SHP77 (cell line): ENCODE measurements around the gene FAM163B.
"Not testable (repeated sequence)": the region's sequence is repeated elsewhere in the genome, so short reads cannot be mapped to it uniquely, and the experiment has no call there.

Experiments
- DNase-seq, 2 experiments: peaks; one replicate each; lab custom pipeline; 2025; lab: John Stamatoyannopoulos, UW

Gene FAM163B

DNA sequence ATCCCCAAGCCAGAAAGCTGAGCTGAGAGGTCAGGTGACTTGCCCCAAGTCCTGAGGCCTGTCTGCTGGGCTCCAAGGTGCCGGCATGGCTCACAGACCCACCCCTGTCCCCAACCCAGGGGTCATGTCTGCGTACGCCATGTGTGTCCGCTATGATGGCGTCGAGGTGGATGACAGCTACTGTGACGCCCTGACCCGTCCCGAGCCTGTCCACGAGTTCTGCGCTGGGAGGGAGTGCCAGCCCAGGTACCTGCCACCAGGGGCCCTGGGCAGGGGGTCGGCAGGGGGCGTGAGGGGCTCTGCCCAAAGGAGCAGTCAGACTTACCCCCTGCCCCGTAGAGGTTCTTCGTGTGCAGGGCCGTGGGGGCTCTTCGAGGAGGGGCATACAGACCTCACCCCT lies 42.4 kb downstream of the FAM163B start:
- DNase-seq: no peak

GRCh38 chr9:133566382-133566781 lies 42.8 kb downstream of the FAM163B start:
- DNase-seq: no peak

DNA sequence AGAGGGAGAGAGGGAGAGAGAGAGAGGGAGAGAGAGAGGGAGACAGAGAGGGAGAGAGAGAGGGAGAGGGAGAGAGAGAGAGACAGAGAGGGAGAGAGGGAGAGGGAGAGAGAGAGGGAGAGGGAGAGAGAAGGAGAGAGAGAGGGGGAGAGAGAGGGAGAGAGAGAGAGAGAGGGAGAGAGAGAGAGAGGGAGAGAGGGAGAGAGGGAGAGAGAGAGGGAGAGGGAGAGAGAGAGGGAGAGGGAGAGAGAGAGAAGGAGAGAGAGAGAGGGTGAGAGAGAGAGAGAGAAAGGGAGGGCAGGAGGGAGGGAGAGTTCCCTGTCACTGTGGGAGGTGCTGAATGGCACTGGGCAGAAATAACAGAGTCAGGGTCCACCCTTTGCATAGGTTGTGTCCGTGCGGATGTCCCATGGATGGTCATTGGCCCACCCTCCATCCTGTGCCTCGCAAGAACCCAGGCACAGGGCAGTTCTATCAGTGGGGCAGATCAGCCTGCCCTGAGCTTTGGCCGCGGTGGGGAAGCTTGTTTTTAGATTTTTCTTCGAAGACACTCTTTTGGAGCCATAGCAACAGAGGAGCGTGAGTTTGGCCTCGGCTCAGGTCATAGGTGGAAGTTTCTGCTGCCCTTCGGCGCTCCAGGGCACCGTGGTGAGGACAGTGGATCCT lies 44.6 kb downstream of the FAM163B start:
- no peak for DNase-seq

- not testable (repeated sequence) for DNase-seq
Measured at GRCh38 chr9:133563814-133564213, 45.4 kb downstream of the FAM163B start.

- no peak for DNase-seq
Measured at GRCh38 chr9:133563291-133563796, 45.8 kb downstream of the FAM163B start.

GRCh38 chr9:133562611-133563290 lies 46.4 kb downstream of the FAM163B start:
- no peak for DNase-seq

GRCh38 chr9:133561976-133562554 lies 47.1 kb downstream of the FAM163B start:
- no peak for DNase-seq

GRCh38 chr9:133560944-133561343 lies 48.2 kb downstream of the FAM163B start:
- no peak for DNase-seq

DNA sequence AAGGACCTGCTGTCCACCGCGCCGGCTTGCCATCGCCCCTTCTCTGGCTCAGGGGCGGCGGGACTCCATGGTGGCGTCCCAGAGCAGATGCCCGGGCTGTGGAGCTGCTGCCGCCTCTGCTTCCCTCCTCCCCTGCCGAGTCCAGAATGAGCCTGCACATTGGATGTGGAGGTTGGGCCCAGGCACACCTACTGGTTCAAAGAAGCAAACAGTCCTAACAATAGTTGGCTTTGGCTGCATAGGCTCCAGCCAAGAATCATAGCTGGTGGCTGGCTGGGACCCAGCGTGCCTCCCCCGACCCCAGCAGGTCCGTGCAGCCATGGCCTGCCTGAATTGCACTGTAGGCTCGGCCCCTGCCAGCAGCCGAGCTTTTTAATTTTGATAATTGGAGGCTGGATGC lies 48.9 kb downstream of the FAM163B start:
- no peak for DNase-seq

GRCh38 chr9:133558191-133559126 lies 50.7 kb downstream of the FAM163B start:
- DNase-seq: no peak

GRCh38 chr9:133557581-133557980 lies 51.6 kb downstream of the FAM163B start:
- DNase-seq: no peak

- DNase-seq: no peak
Measured at GRCh38 chr9:133556354-133556753, 52.8 kb downstream of the FAM163B start.

GRCh38 chr9:133554729-133555128 lies 54.5 kb downstream of the FAM163B start:
- DNase-seq: no peak

GRCh38 chr9:133553973-133554713 lies 55.0 kb downstream of the FAM163B start:
- DNase-seq: no peak

GRCh38 chr9:133553123-133553522 lies 56.1 kb downstream of the FAM163B start:
- no peak for DNase-seq

DNA sequence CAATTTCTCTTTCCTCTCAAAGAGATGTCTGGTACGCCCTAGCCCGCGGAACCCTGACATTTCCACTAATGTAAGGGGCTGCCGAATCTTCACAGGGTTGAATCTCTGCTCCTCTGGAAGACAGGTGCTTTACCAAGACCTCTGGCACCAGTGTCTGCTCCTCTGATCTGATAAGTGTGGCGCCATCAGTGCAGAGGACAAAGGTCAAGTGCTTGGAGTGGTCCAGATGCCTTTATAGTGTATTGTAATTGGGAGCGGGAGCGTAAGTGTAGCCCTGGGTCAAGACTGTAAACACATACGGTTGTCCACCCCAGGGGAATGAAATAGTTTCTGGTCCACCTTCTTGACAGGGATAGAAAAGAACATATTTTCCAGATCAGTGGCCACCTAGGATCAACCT lies 57.0 kb downstream of the FAM163B start:
- no peak for DNase-seq

GRCh38 chr9:133551446-133551845 lies 57.7 kb downstream of the FAM163B start:
- no peak for DNase-seq

GRCh38 chr9:133547116-133547515 lies 62.1 kb downstream of the FAM163B start:
- DNase-seq: no peak

DNA sequence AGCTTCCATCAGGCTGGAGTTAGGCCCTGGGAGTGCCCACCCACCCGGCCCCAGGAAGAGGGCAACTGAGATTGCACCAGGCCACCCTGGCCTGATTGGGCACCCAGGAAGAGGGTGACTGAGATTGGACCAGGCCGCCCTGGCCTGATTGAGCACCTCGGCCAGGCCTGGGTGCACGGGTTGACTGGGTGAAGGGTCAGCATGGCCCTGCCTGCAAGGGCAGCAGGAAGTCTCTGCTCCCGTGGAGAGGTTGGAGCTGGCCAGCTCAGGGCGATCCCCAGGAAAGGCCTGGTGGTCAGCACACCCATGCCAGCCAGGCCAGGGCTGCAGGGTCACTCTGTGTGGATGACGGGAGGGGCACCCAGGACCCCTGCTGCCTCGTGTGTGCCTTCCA lies 62.9 kb downstream of the FAM163B start:
- no peak for DNase-seq

DNA sequence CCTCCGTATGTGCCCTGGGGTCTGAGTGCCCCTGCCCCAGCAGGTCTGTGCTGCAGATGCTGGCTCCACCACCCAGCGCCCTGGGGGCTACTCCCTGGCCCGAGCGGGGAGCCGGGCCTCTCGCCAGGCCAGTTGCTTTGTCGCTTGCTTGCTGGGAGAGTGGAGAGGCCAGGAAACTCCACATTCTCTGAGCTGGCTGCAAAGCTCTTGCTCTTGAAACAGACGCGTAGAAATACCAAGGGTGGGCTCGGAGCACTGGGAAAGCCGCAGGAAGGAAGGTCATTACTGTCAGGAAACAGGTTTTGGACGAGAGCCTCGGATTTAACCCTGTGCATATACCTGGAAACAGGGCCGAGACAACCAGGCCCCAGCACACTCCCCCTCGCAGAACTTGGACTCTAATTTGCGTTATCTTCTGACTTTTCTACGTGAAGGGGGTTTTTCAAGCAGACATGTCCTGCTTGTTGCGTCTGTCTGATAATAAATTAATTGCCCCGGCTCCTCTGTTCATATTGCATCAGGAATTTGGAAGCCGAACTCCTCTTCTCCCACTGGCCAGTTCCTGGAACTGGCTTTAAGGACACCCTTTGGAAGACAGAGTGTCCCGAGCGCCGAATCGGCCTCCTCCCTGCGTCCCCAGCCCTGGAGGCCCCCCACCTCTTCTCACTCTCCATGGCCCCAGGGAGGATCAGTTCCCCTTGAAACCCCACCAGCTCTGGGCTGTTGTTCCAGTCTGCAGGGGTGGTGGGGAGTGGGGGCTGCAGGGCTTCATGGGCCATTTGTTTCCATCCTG lies 63.5 kb downstream of the FAM163B start:
- no peak for DNase-seq
